K562 (cell line): Measurements from ENCODE around the gene YIPF1. TPM values are rescaled to one million over a fixed set of nuclear protein-coding genes. Genes with fewer than 3 reads are reported as not detected.

Source experiments
- CREB1 ChIP-seq, 2 experiments: sonication (generic) in 1 of 2; formaldehyde crosslinking in 1 of 2; IDR thresholded peaks; 2 replicates each; pipeline versions ENCODE4 v1.6.1 to v1.8.0; 2012 to 2022; ENCODE audit warnings: inconsistent platforms in 1 of 2, mild to moderate bottlenecking in 1 of 2, missing genetic modification reagents in 1 of 2, moderate library complexity in 1 of 2
- DEAF1 ChIP-seq: fragments of 450-650 bp; formaldehyde crosslinking; IDR thresholded peaks from 2 replicates; pipeline ENCODE4 v1.4.0; 2020; ENCODE audit warnings: mild to moderate bottlenecking, moderate library complexity
- KHSRP ChIP-seq: fragments of 450-650 bp; IDR thresholded peaks from 2 replicates; pipeline ENCODE4 v1.6.1; 2017
- LEF1 ChIP-seq: fragments of 450-650 bp; IDR thresholded peaks from 2 replicates; pipeline ENCODE4 v1.6.1; 2016; ENCODE audit warnings: mild to moderate bottlenecking
- MBD1 ChIP-seq: fragments of 250-450 bp; sonication (Bioruptor Pico); IDR thresholded peaks from 2 replicates; pipeline ENCODE4 v1.8.0; 2022; ENCODE audit warnings: inconsistent platforms
- NFXL1 ChIP-seq: fragments of 450-650 bp; formaldehyde crosslinking; IDR thresholded peaks from 2 replicates; pipeline ENCODE4 v1.4.0; 2021; ENCODE audit warnings: mild to moderate bottlenecking
- PHTF2 ChIP-seq: fragments of 250-450 bp; sonication (Bioruptor Pico); IDR thresholded peaks from 2 replicates; pipeline ENCODE4 v1.5.0; 2021; ENCODE audit warnings: mild to moderate bottlenecking
- SIN3A ChIP-seq, 2 experiments: fragments of 150-350 bp in 1 of 2; IDR thresholded peaks; 2 replicates each; pipeline ENCODE4 v1.6.1; 2011 to 2016; ENCODE audit warnings: borderline replicate concordance in 2 of 2, low read depth in 2 of 2, low read length in 2 of 2, mild to moderate bottlenecking in 2 of 2, moderate library complexity in 2 of 2; ENCODE audit not compliant: control insufficient read depth in 1 of 2
- SMARCA4 ChIP-seq: fragments of 450-650 bp; IDR thresholded peaks from 2 replicates; pipeline ENCODE4 v1.6.1; 2016
- SMARCE1 ChIP-seq: fragments of 450-650 bp; IDR thresholded peaks from 2 replicates; pipeline ENCODE4 v1.7.1; 2016; ENCODE audit warnings: mild to moderate bottlenecking
- ZNF224 ChIP-seq: sonication (generic); formaldehyde crosslinking; IDR thresholded peaks from 2 replicates; pipeline ENCODE4 v1.8.0; 2022; ENCODE audit warnings: mild to moderate bottlenecking, missing genetic modification reagents
- ZNF253 ChIP-seq: fragments of 250-450 bp; sonication (Bioruptor Pico); conservative IDR thresholded peaks from 2 replicates; pipeline ENCODE4 v1.6.1; 2021; ENCODE audit warnings: mild to moderate bottlenecking
- ZNF408 ChIP-seq: fragments of 250-450 bp; sonication (Bioruptor Pico); IDR thresholded peaks from 2 replicates; pipeline ENCODE4 v1.4.0; 2020; ENCODE audit warnings: low read depth, mild to moderate bottlenecking, moderate library complexity
- ZNF717 ChIP-seq: fragments of 250-450 bp; sonication (Bioruptor Pico); IDR thresholded peaks from 2 replicates; pipeline ENCODE4 v1.5.0; 2021
- polyA plus RNA-seq, 8 experiments: library from polyadenylated mRNA; depleted of rRNA in 4 of 8; stranded (reverse) in 5 of 8; unstranded in 3 of 8; fragments of >200 nt; fragmentation: Nextera tagmentation in 2 of 8; fragmentation: Illumina TruSeq in 1 of 8; extraction: Ambion mirVana in 2 of 8; extraction: Trizol in 1 of 8; gene quantifications; 2 replicates each; pipeline versions ENCODE4 v1.2.1 to v1.2.3, GENCODE V29; 2011 to 2014; ENCODE audit warnings: inconsistent platforms in 1 of 8, missing spikeins in 1 of 8
- total RNA-seq, 7 experiments: library from RNA; depleted of rRNA in 6 of 7; stranded (reverse); fragments of >200 nt in 6 of 7; fragmentation: Illumina TruSeq in 2 of 7; extraction: Trizol in 2 of 7; gene quantifications; 2 replicates each; pipeline versions ENCODE4 v1.2.1 to v1.2.3, GENCODE V29; 2011 to 2021; ENCODE audit warnings: low replicate concordance in 1 of 7
- TF ChIP-seq, protein P1 (sequence below): fragments of 250-450 bp; sonication (Bioruptor Pico); IDR thresholded peaks from 2 replicates; pipeline ENCODE4 v1.4.0; 2020; ENCODE audit warnings: mild to moderate bottlenecking, moderate library complexity, borderline replicate concordance
- TF ChIP-seq, protein P2 (sequence below): fragments of 250-450 bp; sonication (Bioruptor Pico); IDR thresholded peaks from 2 replicates; pipeline ENCODE4 v1.4.0; 2020

Gene YIPF1
- total and polyA plus RNA-seq, 9 of the 15 experiments (the other 6 are each of a cell fraction or from before 2014, with no cell fraction given) = 11.5 to 37.5 (median 19.2) TPM

DNA sequence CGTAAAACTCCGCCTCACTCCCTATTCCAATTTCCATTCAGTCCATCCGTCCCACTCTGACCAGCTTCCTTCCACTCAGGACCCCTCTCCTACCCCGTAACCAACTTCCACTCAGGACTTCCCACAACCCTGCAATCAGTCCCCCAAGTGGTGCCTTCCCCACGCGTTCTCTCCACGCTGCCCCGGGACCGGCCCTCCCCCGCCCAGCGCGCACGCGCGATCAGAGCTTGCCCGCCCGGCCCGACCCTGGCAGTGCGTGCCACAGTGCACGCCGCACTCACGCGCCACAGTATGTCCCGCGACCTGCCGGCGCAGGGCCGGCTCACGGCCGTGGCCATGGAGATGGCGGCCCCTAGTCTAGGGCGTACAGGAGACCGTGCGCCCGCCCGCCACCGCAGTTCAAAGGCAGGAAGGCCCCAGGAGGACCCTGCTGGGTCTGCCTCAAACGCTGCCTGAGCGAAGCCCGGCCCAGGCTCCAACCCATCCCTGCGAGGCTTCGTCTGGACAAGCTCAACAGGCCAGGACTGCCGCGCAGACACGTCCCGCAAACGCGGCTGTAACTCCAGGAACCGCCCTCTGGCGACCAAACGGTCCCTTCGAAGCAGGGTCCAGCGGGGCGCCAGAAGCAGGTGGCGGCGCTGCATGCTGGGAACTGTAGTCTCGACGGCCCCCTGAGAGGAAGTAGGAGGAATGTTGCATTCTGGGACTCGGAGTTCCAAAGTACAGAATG lies 51.5 kb downstream of the YIPF1 start, which contains the start of gene NDC1 (continued):
- TF ChIP-seq MBD1 (CRISPR knock-in tag) = no peak
- TF ChIP-seq LEF1 = no peak; the same call in 1 of the 2 replicates
- TF ChIP-seq KHSRP = no peak
- TF ChIP-seq ZNF224 (CRISPR knock-in tag) = peak; percentile 48
- peak; percentile 14; the same call in 1 of the 2 replicates for TF ChIP-seq DEAF1 (CRISPR knock-in tag)
- TF ChIP-seq, protein P1, sequence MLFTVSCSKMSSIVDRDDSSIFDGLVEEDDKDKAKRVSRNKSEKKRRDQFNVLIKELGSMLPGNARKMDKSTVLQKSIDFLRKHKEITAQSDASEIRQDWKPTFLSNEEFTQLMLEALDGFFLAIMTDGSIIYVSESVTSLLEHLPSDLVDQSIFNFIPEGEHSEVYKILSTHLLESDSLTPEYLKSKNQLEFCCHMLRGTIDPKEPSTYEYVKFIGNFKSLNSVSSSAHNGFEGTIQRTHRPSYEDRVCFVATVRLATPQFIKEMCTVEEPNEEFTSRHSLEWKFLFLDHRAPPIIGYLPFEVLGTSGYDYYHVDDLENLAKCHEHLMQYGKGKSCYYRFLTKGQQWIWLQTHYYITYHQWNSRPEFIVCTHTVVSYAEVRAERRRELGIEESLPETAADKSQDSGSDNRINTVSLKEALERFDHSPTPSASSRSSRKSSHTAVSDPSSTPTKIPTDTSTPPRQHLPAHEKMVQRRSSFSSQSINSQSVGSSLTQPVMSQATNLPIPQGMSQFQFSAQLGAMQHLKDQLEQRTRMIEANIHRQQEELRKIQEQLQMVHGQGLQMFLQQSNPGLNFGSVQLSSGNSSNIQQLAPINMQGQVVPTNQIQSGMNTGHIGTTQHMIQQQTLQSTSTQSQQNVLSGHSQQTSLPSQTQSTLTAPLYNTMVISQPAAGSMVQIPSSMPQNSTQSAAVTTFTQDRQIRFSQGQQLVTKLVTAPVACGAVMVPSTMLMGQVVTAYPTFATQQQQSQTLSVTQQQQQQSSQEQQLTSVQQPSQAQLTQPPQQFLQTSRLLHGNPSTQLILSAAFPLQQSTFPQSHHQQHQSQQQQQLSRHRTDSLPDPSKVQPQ (CRISPR knock-in tag) = no peak
- TF ChIP-seq ZNF717 = no peak
- TF ChIP-seq SMARCA4 = no peak
- peak; percentile 85 for TF ChIP-seq NFXL1 (CRISPR knock-in tag)
- peak; percentile 81 for TF ChIP-seq CREB1 (IDR thresholded peaks at IDR 0.05)
- peak; percentile 84 for TF ChIP-seq CREB1 (CRISPR knock-in tag; IDR thresholded peaks at IDR 0.05)
- TF ChIP-seq ZNF408 = no peak
- TF ChIP-seq SIN3A (IDR thresholded peaks at IDR 0.05; ENCODE audit: borderline replicate concordance in 2 of 2, control insufficient read depth in 1 of 2, low read depth in 2 of 2, low read length in 2 of 2) = peak; percentile 78 to 93; a peak in 3 of 4 replicates
- TF ChIP-seq ZNF253 (CRISPR knock-in tag) = no peak
- TF ChIP-seq PHTF2 (CRISPR knock-in tag) = no peak
- TF ChIP-seq, protein P2, sequence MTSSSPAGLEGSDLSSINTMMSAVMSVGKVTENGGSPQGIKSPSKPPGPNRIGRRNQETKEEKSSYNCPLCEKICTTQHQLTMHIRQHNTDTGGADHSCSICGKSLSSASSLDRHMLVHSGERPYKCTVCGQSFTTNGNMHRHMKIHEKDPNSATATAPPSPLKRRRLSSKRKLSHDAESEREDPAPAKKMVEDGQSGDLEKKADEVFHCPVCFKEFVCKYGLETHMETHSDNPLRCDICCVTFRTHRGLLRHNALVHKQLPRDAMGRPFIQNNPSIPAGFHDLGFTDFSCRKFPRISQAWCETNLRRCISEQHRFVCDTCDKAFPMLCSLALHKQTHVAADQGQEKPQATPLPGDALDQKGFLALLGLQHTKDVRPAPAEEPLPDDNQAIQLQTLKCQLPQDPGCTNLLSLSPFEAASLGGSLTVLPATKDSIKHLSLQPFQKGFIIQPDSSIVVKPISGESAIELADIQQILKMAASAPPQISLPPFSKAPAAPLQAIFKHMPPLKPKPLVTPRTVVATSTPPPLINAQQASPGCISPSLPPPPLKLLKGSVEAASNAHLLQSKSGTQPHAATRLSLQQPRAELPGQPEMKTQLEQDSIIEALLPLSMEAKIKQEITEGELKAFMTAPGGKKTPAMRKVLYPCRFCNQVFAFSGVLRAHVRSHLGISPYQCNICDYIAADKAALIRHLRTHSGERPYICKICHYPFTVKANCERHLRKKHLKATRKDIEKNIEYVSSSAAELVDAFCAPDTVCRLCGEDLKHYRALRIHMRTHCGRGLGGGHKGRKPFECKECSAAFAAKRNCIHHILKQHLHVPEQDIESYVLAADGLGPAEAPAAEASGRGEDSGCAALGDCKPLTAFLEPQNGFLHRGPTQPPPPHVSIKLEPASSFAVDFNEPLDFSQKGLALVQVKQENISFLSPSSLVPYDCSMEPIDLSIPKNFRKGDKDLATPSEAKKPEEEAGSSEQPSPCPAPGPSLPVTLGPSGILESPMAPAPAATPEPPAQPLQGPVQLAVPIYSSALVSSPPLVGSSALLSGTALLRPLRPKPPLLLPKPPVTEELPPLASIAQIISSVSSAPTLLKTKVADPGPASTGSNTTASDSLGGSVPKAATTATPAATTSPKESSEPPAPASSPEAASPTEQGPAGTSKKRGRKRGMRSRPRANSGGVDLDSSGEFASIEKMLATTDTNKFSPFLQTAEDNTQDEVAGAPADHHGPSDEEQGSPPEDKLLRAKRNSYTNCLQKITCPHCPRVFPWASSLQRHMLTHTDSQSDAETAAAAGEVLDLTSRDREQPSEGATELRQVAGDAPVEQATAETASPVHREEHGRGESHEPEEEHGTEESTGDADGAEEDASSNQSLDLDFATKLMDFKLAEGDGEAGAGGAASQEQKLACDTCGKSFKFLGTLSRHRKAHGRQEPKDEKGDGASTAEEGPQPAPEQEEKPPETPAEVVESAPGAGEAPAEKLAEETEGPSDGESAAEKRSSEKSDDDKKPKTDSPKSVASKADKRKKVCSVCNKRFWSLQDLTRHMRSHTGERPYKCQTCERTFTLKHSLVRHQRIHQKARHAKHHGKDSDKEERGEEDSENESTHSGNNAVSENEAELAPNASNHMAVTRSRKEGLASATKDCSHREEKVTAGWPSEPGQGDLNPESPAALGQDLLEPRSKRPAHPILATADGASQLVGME (CRISPR knock-in tag) = peak; percentile 20; the same call in 1 of the 2 replicates
- TF ChIP-seq SMARCE1 = no peak; the same call in 1 of the 2 replicates
